H9 (cell line): ENCODE measurements around the gene HDLBP. TPM values are rescaled to one million over a fixed set of nuclear protein-coding genes. Genes with fewer than 3 reads are reported as not detected.

Experiments used
- DNase-seq: peaks from one replicate; pipeline ENCODE4 v3.0.0-alpha.2; 2017
- H2AFZ ChIP-seq: one replicate; pipeline ENCODE4 v1.6.1; 2013; ENCODE audit warnings: mild to moderate bottlenecking, low read length, control low read depth, moderate library complexity
- H2AK5ac ChIP-seq: 2 replicates; pipeline ENCODE4 v1.6.1; 2013; ENCODE audit warnings: low read length, control low read depth, mixed read lengths; ENCODE audit not compliant: insufficient read length
- H2BK120ac ChIP-seq: one replicate; pipeline ENCODE4 v1.6.1; 2013; ENCODE audit warnings: low read depth, mild to moderate bottlenecking, low read length, control low read depth, inconsistent platforms; ENCODE audit not compliant: poor library complexity, severe bottlenecking
- H2BK12ac ChIP-seq: 2 replicates; pipeline ENCODE4 v1.6.1; 2013; ENCODE audit warnings: low read length, control low read depth, mixed read lengths, low read depth; ENCODE audit not compliant: insufficient read length
- H2BK15ac ChIP-seq: 2 replicates; pipeline ENCODE4 v1.6.1; 2013; ENCODE audit warnings: low read depth, low read length, control low read depth
- H2BK20ac ChIP-seq: one replicate; pipeline ENCODE4 v1.6.1; 2013; ENCODE audit warnings: low read depth, mild to moderate bottlenecking, low read length, control low read depth, inconsistent platforms; ENCODE audit not compliant: poor library complexity, severe bottlenecking
- H2BK5ac ChIP-seq: 2 replicates; pipeline ENCODE4 v1.6.1; 2013; ENCODE audit warnings: low read length, control low read depth, mixed read lengths; ENCODE audit not compliant: insufficient read length
- H3K14ac ChIP-seq: 2 replicates; pipeline ENCODE4 v1.6.1; 2013; ENCODE audit warnings: low read length, control low read depth; ENCODE audit not compliant: insufficient read depth
- H3K18ac ChIP-seq: 2 replicates; pipeline ENCODE4 v1.6.1; 2013; ENCODE audit warnings: low read depth, mild to moderate bottlenecking, mixed read lengths, low read length, control low read depth; ENCODE audit not compliant: insufficient read length
- H3K23ac ChIP-seq: 2 replicates; pipeline ENCODE4 v1.6.1; 2013; ENCODE audit warnings: low read length, control low read depth, mixed read lengths, low read depth; ENCODE audit not compliant: insufficient read length
- H3K23me2 ChIP-seq: 2 replicates; pipeline ENCODE4 v1.6.1; 2013; ENCODE audit warnings: low read depth, mild to moderate bottlenecking, mixed read lengths, low read length, control low read depth; ENCODE audit not compliant: insufficient read length, poor library complexity, severe bottlenecking
- H3K27ac ChIP-seq: 2 replicates; pipeline ENCODE4 v1.5.1; 2013; ENCODE audit warnings: low read length, control low read depth, mixed read lengths, low read depth; ENCODE audit not compliant: insufficient read length
- H3K27me3 ChIP-seq: 2 replicates; pipeline ENCODE4 v1.6.1; 2013; ENCODE audit warnings: low read length, control low read depth, inconsistent platforms; ENCODE audit not compliant: insufficient read depth
- H3K4ac ChIP-seq: 2 replicates; pipeline ENCODE4 v1.6.1; 2013; ENCODE audit warnings: low read depth, mild to moderate bottlenecking, control low read depth, inconsistent platforms, low read length, moderate library complexity
- H3K4me1 ChIP-seq: 2 replicates; pipeline ENCODE4 v1.6.1; 2013; ENCODE audit warnings: low read length, control low read depth, inconsistent platforms; ENCODE audit not compliant: insufficient read depth
- H3K4me2 ChIP-seq: 2 replicates; pipeline ENCODE4 v1.6.1; 2013; ENCODE audit warnings: low read length, control low read depth, mixed read lengths; ENCODE audit not compliant: insufficient read length, insufficient read depth
- H3K56ac ChIP-seq: 2 replicates; pipeline ENCODE4 v1.6.1; 2013; ENCODE audit warnings: low read depth, mild to moderate bottlenecking, mixed read lengths, low read length, control low read depth; ENCODE audit not compliant: insufficient read length
- H3K79me1 ChIP-seq: 2 replicates; pipeline ENCODE4 v1.6.1; 2013; ENCODE audit warnings: low read depth, mild to moderate bottlenecking, moderate library complexity, low read length, control low read depth, inconsistent platforms; ENCODE audit not compliant: insufficient read depth, poor library complexity, severe bottlenecking
- H3K79me2 ChIP-seq: 2 replicates; pipeline ENCODE4 v1.6.1; 2013; ENCODE audit warnings: low read length, control low read depth, inconsistent platforms; ENCODE audit not compliant: insufficient read depth
- H3K9ac ChIP-seq: 2 replicates; pipeline ENCODE4 v1.6.1; 2013; ENCODE audit warnings: low read length, control low read depth, mixed read lengths; ENCODE audit not compliant: insufficient read length; ENCODE audit errors: extremely low read depth
- H3K9me3 ChIP-seq: one replicate; pipeline ENCODE4 v1.6.1; 2013; ENCODE audit warnings: low read depth, low read length, inconsistent platforms; ENCODE audit not compliant: control insufficient read depth
- H3T11ph ChIP-seq: one replicate; pipeline ENCODE4 v1.6.1; 2013; ENCODE audit warnings: mild to moderate bottlenecking, low read length, control low read depth, inconsistent platforms
- H4K20me1 ChIP-seq: one replicate; pipeline ENCODE4 v1.6.1; 2013; ENCODE audit not compliant: control insufficient read depth, insufficient read length, insufficient read depth
- H4K5ac ChIP-seq: 2 replicates; pipeline ENCODE4 v1.6.1; 2013; ENCODE audit warnings: low read depth, mild to moderate bottlenecking, mixed read lengths, low read length, control low read depth; ENCODE audit not compliant: insufficient read length
- H4K8ac ChIP-seq: replicated peaks from 2 replicates; pipeline ENCODE4 v1.6.1; 2013; ENCODE audit warnings: low read length, control low read depth, mixed read lengths, low read depth; ENCODE audit not compliant: insufficient read length
- H4K91ac ChIP-seq: 2 replicates; pipeline ENCODE4 v1.6.1; 2013; ENCODE audit warnings: low read depth, mild to moderate bottlenecking, moderate library complexity, mixed read lengths, low read length, control low read depth; ENCODE audit not compliant: insufficient read length
- H3K27ac Mint-ChIP-seq, 3 experiments: 2 replicates in 2 of 3; 3 replicates in 1 of 3; pipeline ENCODE4 v1.8.0; 2020 to 2021; ENCODE audit warnings: mixed read lengths in 3 of 3, mild to moderate bottlenecking in 1 of 3, moderate library complexity in 1 of 3
- H3K27me3 Mint-ChIP-seq: 2 replicates; pipeline ENCODE4 v1.8.0; 2021; ENCODE audit warnings: low read depth, mild to moderate bottlenecking, moderate library complexity, mixed read lengths
- H3K36me3 Mint-ChIP-seq, 3 experiments: 2 replicates in 2 of 3; 3 replicates in 1 of 3; pipeline ENCODE4 v1.8.0; 2020 to 2021; ENCODE audit warnings: low read depth in 3 of 3, mixed read lengths in 3 of 3; ENCODE audit not compliant: insufficient read depth in 1 of 3
- H3K4me1 Mint-ChIP-seq, 2 experiments: 2 replicates each; pipeline ENCODE4 v1.8.0; 2020; ENCODE audit warnings: mixed read lengths in 2 of 2
- H3K4me3 Mint-ChIP-seq, 2 experiments: 2 replicates in 1 of 2; 3 replicates in 1 of 2; pipeline ENCODE4 v1.8.0; 2020 to 2021; ENCODE audit warnings: mild to moderate bottlenecking in 2 of 2, mixed read lengths in 2 of 2, moderate library complexity in 1 of 2
- H3K9me3 Mint-ChIP-seq, 2 experiments: 2 replicates in 1 of 2; 3 replicates in 1 of 2; pipeline ENCODE4 v1.8.0; 2020; ENCODE audit warnings: mild to moderate bottlenecking in 2 of 2, mixed read lengths in 2 of 2, moderate library complexity in 1 of 2
- CTCF ChIP-seq: fragments of 200-600 bp; sonication (generic); conservative IDR thresholded peaks from 3 replicates; pipeline ENCODE4 v1.8.0; 2021; ENCODE audit warnings: antibody characterized with exemption, mild to moderate bottlenecking
- whole genome bisulfite sequencing: extraction: QIAGEN DNeasy Blood & Tissue Kit; methylation state at CpG from one replicate; pipeline ENCODE4 v1.1.7; 2013; ENCODE audit warnings: missing lambda C conversion rate, low lambda C conversion rate, mixed read lengths; ENCODE audit not compliant: insufficient read length; ENCODE audit errors: extremely low coverage; 5-methylcytosine and 5-hydroxymethylcytosine counted together
- total RNA-seq: library from RNA; stranded (reverse); gene quantifications from 2 replicates; pipeline ENCODE4 v1.2.1, GENCODE V29; 2021

The HDLBP gene
- total RNA-seq, 1 experiment from 2014 or later: 364 TPM

GRCh38 chr2:241235859-241236593 lies 79.4 kb downstream of the HDLBP start:
- Mint-ChIP-seq H3K9me3 (no peaks in the 10 kb centered on the region), H3K4me3 (no peak overlapping the region), H3K27ac (peak overlapping the region in 1 of 3 experiments; percentile 28; a peak in 1 of 7 replicates), H3K4me1 (no peaks in the 10 kb centered on the region), H3K27me3 (no peaks in the 10 kb centered on the region), H3K36me3 (peaks cover 71 to 100% (median 98%) of the 10 kb centered on the region in 3 experiments)
- Histone ChIP-seq H3K4ac (no peak overlapping the region), H2BK20ac (no peak overlapping the region), H2AK5ac (no peak overlapping the region), H3K27ac (no peak overlapping the region), H3K79me1 (peaks cover 3% of the 10 kb centered on the region), H3K27me3 (no peaks in the 10 kb centered on the region), H4K20me1 (no peaks in the 10 kb centered on the region), H4K8ac (no peak overlapping the region), H3K9ac (no peak overlapping the region), H3K4me2 (no peak overlapping the region), H3K79me2 (no peaks in the 10 kb centered on the region), H2BK15ac (no peak overlapping the region), H3K56ac (no peak overlapping the region), H3K23me2 (no peaks in the 10 kb centered on the region), H2BK5ac (no peak overlapping the region), H3K23ac (no peak overlapping the region), H3K4me1 (no peaks in the 10 kb centered on the region), H2BK12ac (no peak overlapping the region), H2AFZ (no peak overlapping the region), H3K9me3 (no peaks in the 10 kb centered on the region), H3T11ph (no peak overlapping the region), H4K91ac (no peak overlapping the region), H3K18ac (no peak overlapping the region), H2BK120ac (no peak overlapping the region), H3K14ac (no peak overlapping the region), H4K5ac (no peak overlapping the region)
- WGBS: no CpG with 5 or more reads among the region's 30 CpGs
- no peak for TF ChIP-seq CTCF
- no peak for DNase-seq
